Loucy (cell line): ENCODE results near the gene ETS1.

Experiments
- H2AFZ ChIP-seq: fragments of 200-600 bp; sonication (generic); 2 replicates; pipeline ENCODE4 v1.6.0; 2016; ENCODE audit warnings: antibody characterized with exemption, mild to moderate bottlenecking, low read length, moderate library complexity
- H3F3A ChIP-seq: fragments of 200-600 bp; 2 replicates; pipeline ENCODE4 v1.6.0; 2016; ENCODE audit warnings: antibody characterized with exemption, low read depth, mild to moderate bottlenecking
- H3K27me3 ChIP-seq: fragments of 200-600 bp; sonication (generic); 2 replicates; pipeline ENCODE4 v1.6.1; 2014; ENCODE audit warnings: low read length, mild to moderate bottlenecking; ENCODE audit not compliant: insufficient read depth, poor library complexity, severe bottlenecking
- H3K36me3 ChIP-seq: fragments of 200-600 bp; sonication (generic); 2 replicates; pipeline ENCODE4 v1.6.1; 2016; ENCODE audit warnings: low read length; ENCODE audit not compliant: insufficient read depth
- H3K4me1 ChIP-seq: fragments of 200-600 bp; sonication (generic); 2 replicates; pipeline ENCODE4 v1.5.1; 2014; ENCODE audit warnings: low read length, mild to moderate bottlenecking; ENCODE audit not compliant: insufficient read depth, poor library complexity, severe bottlenecking
- H3K4me2 ChIP-seq: fragments of 200-600 bp; sonication (generic); 2 replicates; pipeline ENCODE4 v1.6.0; 2014; ENCODE audit warnings: antibody characterized with exemption, low read length, low read depth, mild to moderate bottlenecking; ENCODE audit not compliant: poor library complexity, severe bottlenecking
- H3K4me3 ChIP-seq: fragments of 200-600 bp; sonication (generic); 2 replicates; pipeline ENCODE4 v1.5.1; 2014; ENCODE audit warnings: low read length, mild to moderate bottlenecking, mixed read lengths; ENCODE audit not compliant: poor library complexity, severe bottlenecking
- H3K79me2 ChIP-seq: fragments of 200-600 bp; sonication (generic); 2 replicates; pipeline ENCODE4 v1.6.1; 2014; ENCODE audit warnings: low read length; ENCODE audit not compliant: insufficient read depth
- H3K9ac ChIP-seq: fragments of 200-600 bp; sonication (generic); 2 replicates; pipeline ENCODE4 v1.6.0; 2014; ENCODE audit warnings: mild to moderate bottlenecking, low read depth, low read length, moderate library complexity; ENCODE audit not compliant: poor library complexity, severe bottlenecking
- H3K9me2 ChIP-seq: fragments of 200-600 bp; sonication (generic); replicated peaks from 2 replicates; pipeline ENCODE4 v1.6.1; 2016; ENCODE audit warnings: low read depth, low read length, mixed read lengths
- H3K9me3 ChIP-seq: fragments of 200-600 bp; sonication (generic); 2 replicates; pipeline ENCODE4 v1.6.1; 2014; ENCODE audit warnings: mild to moderate bottlenecking, antibody characterized with exemption, low read length, low read depth; ENCODE audit not compliant: insufficient read depth
- H4K20me1 ChIP-seq: fragments of 200-600 bp; sonication (generic); 2 replicates; pipeline ENCODE4 v1.6.0; 2014; ENCODE audit warnings: antibody characterized with exemption, low read length, mild to moderate bottlenecking; ENCODE audit not compliant: insufficient read depth, poor library complexity, severe bottlenecking
- CTCF ChIP-seq: fragments of 200-600 bp; sonication (generic); conservative IDR thresholded peaks from 2 replicates; pipeline ENCODE4 v1.5.1; 2014; ENCODE audit warnings: mild to moderate bottlenecking, antibody characterized with exemption, low read length
- EZH2phosphoT487 ChIP-seq: fragments of 200-600 bp; IDR thresholded peaks from 2 replicates; pipeline ENCODE4 v1.6.1; 2018; ENCODE audit warnings: antibody characterized with exemption, mild to moderate bottlenecking, moderate library complexity, borderline replicate concordance

Gene ETS1

GRCh38 chr11:128520888-128521681 lies 66.3 kb downstream of the ETS1 start:
- H4K20me1 ChIP-seq, result peaks cover 58% of the 10 kb centered on the region
- H3K79me2 ChIP-seq, result peaks cover 79% of the 10 kb centered on the region
- H3K9ac ChIP-seq, result peak overlapping the region; percentile 99
- H3F3A ChIP-seq, result peaks cover 4% of the 10 kb centered on the region; the same call in 1 of the 2 replicates
- peak overlapping the region; percentile 96 for H3K4me2 ChIP-seq
- peaks cover 83% of the 10 kb centered on the region for H3K4me1 ChIP-seq
- H3K9me2 ChIP-seq, result no peaks in the 10 kb centered on the region
- no peaks in the 10 kb centered on the region for H3K9me3 ChIP-seq
- H3K36me3 ChIP-seq, result peaks cover 3% of the 10 kb centered on the region; the same call in 1 of the 2 replicates
- H3K4me3 ChIP-seq, result peak overlapping the region; percentile 91
- TF ChIP-seq EZH2phosphoT487, result no peak
- TF ChIP-seq CTCF, result no peak; the same call in 1 of the 2 replicates
- no peaks in the 10 kb centered on the region for H3K27me3 ChIP-seq
- no peak overlapping the region for H2AFZ ChIP-seq

DNA sequence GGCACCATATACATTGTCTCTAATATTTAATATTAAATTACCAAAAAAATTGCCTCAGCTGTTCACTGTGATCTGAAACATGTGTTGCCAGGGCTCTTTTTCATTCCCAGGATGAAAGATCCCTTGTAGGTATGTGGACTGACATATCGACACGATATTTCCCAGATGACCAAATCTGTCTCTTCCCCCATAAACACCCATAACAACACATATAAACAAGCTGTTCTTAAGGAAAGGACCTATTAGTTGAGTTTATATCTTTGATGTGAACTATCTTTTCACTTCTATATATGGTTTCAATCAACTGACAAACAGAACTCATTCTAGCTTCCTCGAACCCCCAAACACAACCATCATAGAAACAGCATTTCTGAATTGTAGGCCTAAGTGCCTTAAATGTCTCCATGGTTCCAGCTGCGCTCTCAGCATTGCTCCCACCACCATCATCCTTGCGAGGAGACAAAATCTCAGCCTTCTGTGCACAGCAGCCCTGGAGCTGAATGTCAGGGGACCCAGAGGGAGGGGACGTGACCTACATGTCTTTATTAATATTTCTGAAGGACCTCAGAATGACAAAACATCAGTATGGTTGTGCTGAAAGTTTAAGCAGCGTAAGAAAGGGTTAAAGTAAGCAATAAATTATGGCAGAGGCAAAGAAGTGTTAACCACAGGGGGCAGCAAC lies 67.0 kb downstream of the ETS1 start:
- H3K4me2 ChIP-seq, result peak overlapping the region; percentile 96
- H3F3A ChIP-seq, result no peaks in the 10 kb centered on the region
- peaks cover 3% of the 10 kb centered on the region; the same call in 1 of the 2 replicates for H3K36me3 ChIP-seq
- no peaks in the 10 kb centered on the region for H3K9me2 ChIP-seq
- H4K20me1 ChIP-seq, result peaks cover 65% of the 10 kb centered on the region
- H3K4me1 ChIP-seq, result peaks cover 84% of the 10 kb centered on the region
- H3K79me2 ChIP-seq, result peaks cover 86% of the 10 kb centered on the region
- H3K9me3 ChIP-seq, result no peaks in the 10 kb centered on the region
- no peak overlapping the region for H2AFZ ChIP-seq
- peak; percentile 44; the same call in 1 of the 2 replicates for TF ChIP-seq CTCF
- no peak for TF ChIP-seq EZH2phosphoT487
- H3K27me3 ChIP-seq, result no peaks in the 10 kb centered on the region
- H3K4me3 ChIP-seq, result peak overlapping the region; percentile 91
- H3K9ac ChIP-seq, result peak overlapping the region; percentile 99

DNA sequence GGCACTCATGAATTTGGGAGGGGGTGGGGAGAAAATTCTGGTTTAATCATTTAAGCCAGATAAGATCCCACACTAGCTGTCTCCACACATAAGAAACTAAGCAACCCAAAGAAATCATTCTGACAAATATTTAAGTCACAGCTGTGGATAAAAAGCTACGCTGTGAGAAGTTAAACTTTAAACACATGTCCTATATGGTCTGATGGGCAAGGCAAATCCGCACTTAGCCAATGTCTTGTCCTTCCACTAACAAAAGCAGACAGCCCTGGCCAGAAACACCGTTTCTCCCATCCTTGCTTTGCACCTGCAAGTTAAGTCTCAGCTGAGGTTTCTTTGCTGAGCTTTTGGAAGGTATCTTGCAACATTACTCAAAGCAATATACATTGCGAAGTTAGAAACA lies 68.0 kb downstream of the ETS1 start:
- peaks cover 82% of the 10 kb centered on the region for H3K4me1 ChIP-seq
- peaks cover 3% of the 10 kb centered on the region; the same call in 1 of the 2 replicates for H3K36me3 ChIP-seq
- H3K27me3 ChIP-seq, result no peaks in the 10 kb centered on the region
- H3K9ac ChIP-seq, result peak overlapping the region; percentile 99
- peak overlapping the region; percentile 91 for H3K4me3 ChIP-seq
- no peak overlapping the region for H2AFZ ChIP-seq
- no peaks in the 10 kb centered on the region for H3F3A ChIP-seq
- H3K9me2 ChIP-seq, result no peaks in the 10 kb centered on the region
- TF ChIP-seq EZH2phosphoT487 (no peak), CTCF (no peak)
- no peaks in the 10 kb centered on the region for H3K9me3 ChIP-seq
- peaks cover 75% of the 10 kb centered on the region for H4K20me1 ChIP-seq
- H3K79me2 ChIP-seq, result peaks cover 96% of the 10 kb centered on the region
- H3K4me2 ChIP-seq, result peak overlapping the region; percentile 96
